ENCODE results near the gene SLCO2A1. TPM values are rescaled to one million over a fixed set of nuclear protein-coding genes. Genes with fewer than 3 reads are reported as not detected.

The SLCO2A1 gene
- under 0.01 TPM in 2 replicates for total RNA-seq
- 0.12 and 1.1 TPM in 2 replicates for polyA plus RNA-seq
- polyA plus RNA-seq (2012), result 0.14 and 1.7 TPM in 2 replicates
- polyA minus RNA-seq (ENCODE audit: low replicate concordance), result 0.35 and 10.2 TPM in 2 replicates

GRCh38 chr3:134029734-134030378 is at the start of gene SLCO2A1:
Gene SLCO2A1 (minus strand): TSS chr3:134029925. CDS start chr3:134029802, 123 bp downstream.
- H3K9me3 ChIP-seq (ENCODE audit: control insufficient read depth, insufficient read depth, low read depth, low read length), result no peaks in the 10 kb centered on the region
- H3K9ac ChIP-seq (ENCODE audit: insufficient read depth, low read length), result peak within 1 kb of the TSS; percentile 46
- no peaks in the 10 kb centered on the region for H3K36me3 ChIP-seq (ENCODE audit: control insufficient read depth, insufficient read depth, low read length)
- TF ChIP-seq CTCF (conservative IDR thresholded peaks at IDR 0.05 in 1 of 2, IDR thresholded peaks at IDR 0.05 in 1 of 2; ENCODE audit: low read depth in 1 of 2, low read length in 2 of 2), result no peak
- TF ChIP-seq EZH2 (IDR thresholded peaks at IDR 0.05; ENCODE audit: low read length, missing control alignments), result peak; percentile 22
- no peaks in the 10 kb centered on the region for H3K79me2 ChIP-seq (ENCODE audit: control insufficient read depth, insufficient read depth, low read length)
- peaks cover 17% of the 10 kb centered on the region for H3K27me3 ChIP-seq (ENCODE audit: control insufficient read depth, insufficient read depth, low read length)
- H3K4me1 ChIP-seq (ENCODE audit: control insufficient read depth, extremely low read depth, insufficient read depth, low read length), result no peaks in the 10 kb centered on the region
- peak within 1 kb of the TSS; percentile 72 for H3K4me2 ChIP-seq (ENCODE audit: extremely low read depth, insufficient read depth, low read length)
- DNase-seq (ENCODE audit: low read depth in 2 of 2), result peak; percentile 34 to 51
- H3K4me3 ChIP-seq (replicated peaks in 1 of 4; ENCODE audit: control extremely low read depth in 1 of 4, insufficient read depth in 1 of 4, low read depth in 3 of 4, low read length in 4 of 4), result peak within 1 kb of the TSS; percentile 41 to 75 (median 48)
- H3K27ac ChIP-seq (ENCODE audit: insufficient read depth, low read length), result no peak within 1 kb of the TSS
- H4K20me1 ChIP-seq (ENCODE audit: control insufficient read depth, extremely low read depth, insufficient read depth, low read length), result no peaks in the 10 kb centered on the region
- H2AFZ ChIP-seq (ENCODE audit: low read length), result no peak within 1 kb of the TSS

- no peaks in the 10 kb centered on the region for H3K27me3 ChIP-seq (ENCODE audit: control insufficient read depth, insufficient read depth, low read length)
- DNase-seq (ENCODE audit: low read depth in 2 of 2), result no peak
Measured at GRCh38 chr3:134079111-134079547, 49.4 kb upstream of the SLCO2A1 start.

More at GRCh38 chr3:134079111-134079547, 49.4 kb upstream of the SLCO2A1 start:
- Histone ChIP-seq H4K20me1 (ENCODE audit: control insufficient read depth, extremely low read depth, insufficient read depth, low read length) (no peaks in the 10 kb centered on the region), H3K4me3 (replicated peaks in 1 of 4; ENCODE audit: control extremely low read depth in 1 of 4, insufficient read depth in 1 of 4, low read depth in 3 of 4, low read length in 4 of 4) (no peak overlapping the region), H3K4me1 (ENCODE audit: control insufficient read depth, extremely low read depth, insufficient read depth, low read length) (peaks cover 12% of the 10 kb centered on the region), H2AFZ (ENCODE audit: low read length) (no peak overlapping the region), H3K9ac (ENCODE audit: insufficient read depth, low read length) (no peak overlapping the region), H3K4me2 (ENCODE audit: extremely low read depth, insufficient read depth, low read length) (no peak overlapping the region), H3K79me2 (ENCODE audit: control insufficient read depth, insufficient read depth, low read length) (no peaks in the 10 kb centered on the region), H3K36me3 (ENCODE audit: control insufficient read depth, insufficient read depth, low read length) (no peaks in the 10 kb centered on the region), H3K9me3 (ENCODE audit: control insufficient read depth, insufficient read depth, low read depth, low read length) (no peaks in the 10 kb centered on the region), H3K27ac (ENCODE audit: insufficient read depth, low read length) (no peak overlapping the region)
- TF ChIP-seq CTCF (conservative IDR thresholded peaks at IDR 0.05 in 1 of 2, IDR thresholded peaks at IDR 0.05 in 1 of 2; ENCODE audit: low read depth in 1 of 2, low read length in 2 of 2) (no peak), EZH2 (IDR thresholded peaks at IDR 0.05; ENCODE audit: low read length, missing control alignments) (no peak)

All from fibroblast of lung (primary cell).